NCI-H2171 (cell line): ENCODE results near the gene KIF21A.
"Not testable (repeated sequence)": the region's sequence is repeated elsewhere in the genome, so short reads cannot be mapped to it uniquely, and the experiment has no call there.

Experiments used
- DNase-seq: peaks from one replicate; lab custom pipeline; 2025; lab: John Stamatoyannopoulos, UW

Gene KIF21A

GRCh38 chr12:39443081-39443928, at the start of gene KIF21A:
KIF21A (minus strand) TSS chr12:39443120; CDS start chr12:39442970, 150 bp downstream.
- peak; percentile 86 for DNase-seq

- no peak for DNase-seq
These were observed 47.8 kb upstream of the KIF21A start for GRCh38 chr12:39490500-39491282.

GRCh38 chr12:39483597-39483996, 40.7 kb upstream of the KIF21A start:
- DNase-seq, result no peak

- no peak for DNase-seq
These were observed 40.1 kb upstream of the KIF21A start for GRCh38 chr12:39483042-39483441.

GRCh38 chr12:39476894-39477293, 34.0 kb upstream of the KIF21A start:
- DNase-seq, result no peak

- no peak for DNase-seq
These were observed 33.2 kb upstream of the KIF21A start for GRCh38 chr12:39476121-39476520.

GRCh38 chr12:39475136-39475535, 32.2 kb upstream of the KIF21A start:
- DNase-seq, result not testable (repeated sequence)

GRCh38 chr12:39467432-39467870, 24.5 kb upstream of the KIF21A start:
- DNase-seq, result no peak

- DNase-seq, result no peak
These were observed 22.2 kb upstream of the KIF21A start for GRCh38 chr12:39464976-39465695.

GRCh38 chr12:39461059-39461458, 18.1 kb upstream of the KIF21A start:
- no peak for DNase-seq

- no peak for DNase-seq
These were observed 16.1 kb upstream of the KIF21A start for GRCh38 chr12:39459027-39459434.

- no peak for DNase-seq
These were observed 9.1 kb upstream of the KIF21A start for GRCh38 chr12:39451977-39452376.

- DNase-seq, result no peak
These were observed 5.1 kb upstream of the KIF21A start for GRCh38 chr12:39448038-39448437.

GRCh38 chr12:39443929-39444209, 949 bp upstream of the KIF21A start:
- DNase-seq, result no peak

- DNase-seq, result no peak
These were observed 164 bp downstream of the KIF21A start for GRCh38 chr12:39442831-39443080.

- DNase-seq, result peak; percentile 48
These were observed 723 bp downstream of the KIF21A start for GRCh38 chr12:39441963-39442830.

- no peak for DNase-seq
These were observed 1.5 kb downstream of the KIF21A start for GRCh38 chr12:39441189-39441962.

GRCh38 chr12:39440781-39441180, 2.1 kb downstream of the KIF21A start:
- DNase-seq, result no peak

GRCh38 chr12:39440101-39440500, 2.8 kb downstream of the KIF21A start:
- DNase-seq, result no peak

- no peak for DNase-seq
These were observed 7.4 kb downstream of the KIF21A start for GRCh38 chr12:39435531-39435930.

GRCh38 chr12:39431797-39432196, 11.1 kb downstream of the KIF21A start:
- DNase-seq, result peak; percentile 17
